GM23338 (cell line): Measurements from ENCODE around the gene HIBADH. TPM values are rescaled to one million over a fixed set of nuclear protein-coding genes. Genes with fewer than 3 reads are reported as not detected.

ENCODE experiments used
- ATAC-seq: fragments of 200-7000 bp; cut with Tn5 transposase; 3 replicates; pipeline ENCODE4 v1.9.1; 2020
- DNase-seq: peaks from one replicate; pipeline ENCODE4 v3.0.0-alpha.2; 2015; ENCODE audit warnings: low spot score
- H2AFZ ChIP-seq: fragments of 200-600 bp; sonication (generic); 2 replicates; pipeline ENCODE4 v1.8.0; 2016; ENCODE audit warnings: antibody characterized with exemption, mild to moderate bottlenecking, moderate library complexity
- H3F3A ChIP-seq: fragments of 200-600 bp; sonication (generic); replicated peaks from 2 replicates; pipeline ENCODE4 v1.8.0; 2017; ENCODE audit warnings: antibody characterized with exemption, mixed run types, low read depth
- H3K27ac ChIP-seq: fragments of 200-600 bp; sonication (generic); 2 replicates; pipeline ENCODE4 v1.6.1; 2016; ENCODE audit warnings: low read depth
- H3K27me3 ChIP-seq: fragments of 200-600 bp; sonication (generic); 2 replicates; pipeline ENCODE4 v1.8.0; 2016; ENCODE audit warnings: mild to moderate bottlenecking, mixed run types, moderate library complexity; ENCODE audit not compliant: insufficient read depth
- H3K36me3 ChIP-seq: fragments of 200-600 bp; sonication (generic); 2 replicates; pipeline ENCODE4 v1.8.0; 2016; ENCODE audit warnings: mild to moderate bottlenecking; ENCODE audit not compliant: insufficient read depth
- H3K4me1 ChIP-seq: fragments of 200-600 bp; sonication (generic); 2 replicates; pipeline ENCODE4 v1.8.0; 2016; ENCODE audit warnings: mild to moderate bottlenecking, moderate library complexity; ENCODE audit not compliant: insufficient read depth
- H3K4me2 ChIP-seq: fragments of 200-600 bp; sonication (generic); 2 replicates; pipeline ENCODE4 v1.7.1; 2017; ENCODE audit warnings: mixed run types
- H3K4me3 ChIP-seq: fragments of 200-600 bp; sonication (generic); 2 replicates; pipeline ENCODE4 v1.6.1; 2016; ENCODE audit warnings: mixed run types
- H3K79me2 ChIP-seq: fragments of 200-600 bp; sonication (generic); replicated peaks from 2 replicates; pipeline ENCODE4 v1.8.0; 2017; ENCODE audit warnings: mild to moderate bottlenecking; ENCODE audit not compliant: insufficient read depth
- H3K9me2 ChIP-seq: fragments of 200-600 bp; sonication (generic); 2 replicates; pipeline ENCODE4 v1.8.0; 2017; ENCODE audit not compliant: insufficient read depth
- H4K20me1 ChIP-seq: fragments of 200-600 bp; sonication (generic); replicated peaks from 2 replicates; pipeline ENCODE4 v1.8.0; 2017; ENCODE audit warnings: mild to moderate bottlenecking; ENCODE audit not compliant: insufficient read depth
- H3K27ac Mint-ChIP-seq: 2 replicates; pipeline ENCODE4 v1.8.0; 2020; ENCODE audit warnings: inconsistent platforms, mild to moderate bottlenecking, moderate library complexity, mixed read lengths
- H3K27me3 Mint-ChIP-seq: 3 replicates; pipeline ENCODE4 v1.8.0; 2022; ENCODE audit warnings: low read depth, mild to moderate bottlenecking, moderate library complexity, mixed read lengths, inconsistent platforms; ENCODE audit not compliant: insufficient read depth, poor library complexity
- H3K36me3 Mint-ChIP-seq: 3 replicates; pipeline ENCODE4 v1.8.0; 2021; ENCODE audit warnings: low read depth, mild to moderate bottlenecking, inconsistent platforms, moderate library complexity, mixed read lengths
- H3K4me1 Mint-ChIP-seq: 3 replicates; pipeline ENCODE4 v1.8.0; 2020; ENCODE audit warnings: mild to moderate bottlenecking, inconsistent platforms, mixed read lengths
- H3K4me3 Mint-ChIP-seq: 3 replicates; pipeline ENCODE4 v1.8.0; 2021; ENCODE audit warnings: moderate library complexity, mild to moderate bottlenecking, inconsistent platforms, mixed read lengths
- H3K9me3 Mint-ChIP-seq: 3 replicates; pipeline ENCODE4 v1.8.0; 2020; ENCODE audit warnings: moderate library complexity, mild to moderate bottlenecking, inconsistent platforms, mixed read lengths
- CREB1 ChIP-seq: fragments of 250-450 bp; sonication (Bioruptor Pico); IDR thresholded peaks from 2 replicates; pipeline ENCODE4 v1.5.0; 2020; ENCODE audit warnings: low read depth, mild to moderate bottlenecking, moderate library complexity
- CTCF ChIP-seq, 2 experiments: fragments of 200-600 bp in 1 of 2; sonication (generic) in 1 of 2; conservative IDR thresholded peaks; 2 replicates each; pipeline versions ENCODE4 v1.5.1 to v1.6.1; 2016 to 2017; ENCODE audit warnings: antibody characterized with exemption in 2 of 2, low read depth in 2 of 2, mild to moderate bottlenecking in 2 of 2, moderate library complexity in 1 of 2
- EZH2phosphoT487 ChIP-seq: fragments of 200-600 bp; sonication (generic); IDR thresholded peaks from one replicate; pipeline ENCODE4 v1.8.1; 2018; ENCODE audit warnings: antibody characterized with exemption; ENCODE audit not compliant: unreplicated experiment
- STAT1 ChIP-seq: IDR thresholded peaks from one replicate; pipeline ENCODE4 v1.6.1; 2016; ENCODE audit warnings: antibody characterized with exemption; ENCODE audit not compliant: unreplicated experiment
- ZNF114 ChIP-seq: fragments of 250-450 bp; sonication (Bioruptor Pico); IDR thresholded peaks from 2 replicates; pipeline ENCODE4 v1.5.0; 2020; ENCODE audit warnings: mild to moderate bottlenecking, moderate library complexity
- ZNF331 ChIP-seq: fragments of 250-450 bp; sonication (Bioruptor Pico); IDR thresholded peaks from 2 replicates; pipeline ENCODE4 v1.5.0; 2020; ENCODE audit warnings: low read depth, mild to moderate bottlenecking, moderate library complexity
- ZNF462 ChIP-seq: fragments of 250-450 bp; sonication (Bioruptor Pico); IDR thresholded peaks from 2 replicates; pipeline ENCODE4 v1.5.0; 2020; ENCODE audit warnings: mild to moderate bottlenecking, moderate library complexity
- polyA plus RNA-seq: library from polyadenylated mRNA; unstranded; fragments of >200 nt; fragmentation: Nextera tagmentation; extraction: Ambion mirVana; gene quantifications from 2 replicates; pipeline ENCODE4 v1.2.1, GENCODE V29; 2016
- total RNA-seq: library from RNA; depleted of rRNA; stranded (reverse); fragments of >200 nt; shearing (Covaris generic); gene quantifications from 2 replicates; pipeline ENCODE4 v1.2.3, GENCODE V29; 2014

The HIBADH gene
- total and polyA plus RNA-seq, 2 experiments from 2014 or later: 31.3 to 57.0 TPM

GRCh38 chr7:27516421-27516820 is 146.3 kb downstream of the HIBADH start (continued):
- TF ChIP-seq ZNF462 (CRISPR knock-in tag) (no peak), ZNF331 (CRISPR knock-in tag) (no peak), CREB1 (no peak)

GRCh38 chr7:27515933-27516332 is 146.8 kb downstream of the HIBADH start:
- Histone ChIP-seq H3K9me2 (no peaks in the 10 kb centered on the region), H3K4me1 (peaks cover 15% of the 10 kb centered on the region), H3K36me3 (no peaks in the 10 kb centered on the region), H3K27me3 (peaks cover 25% of the 10 kb centered on the region), H3K27ac (no peak overlapping the region), H3F3A (no peaks in the 10 kb centered on the region; the same call in 1 of the 2 replicates), H3K4me3 (no peak overlapping the region), H3K79me2 (no peaks in the 10 kb centered on the region), H2AFZ (no peak overlapping the region), H3K4me2 (peak overlapping the region; percentile 64; the same call in 1 of the 2 replicates), H4K20me1 (peaks cover 9% of the 10 kb centered on the region; the same call in 1 of the 2 replicates)
- no peak overlapping the region for H3K4me3 Mint-ChIP-seq
- H3K9me3 Mint-ChIP-seq: no peaks in the 10 kb centered on the region
- no peak overlapping the region for H3K27ac Mint-ChIP-seq
- peak; percentile 86 for ATAC-seq
- peaks cover 4% of the 10 kb centered on the region for H3K27me3 Mint-ChIP-seq
- H3K4me1 Mint-ChIP-seq: peaks cover 16% of the 10 kb centered on the region
- no peaks in the 10 kb centered on the region for H3K36me3 Mint-ChIP-seq
- peak; percentile 56 for DNase-seq
- TF ChIP-seq ZNF114 (CRISPR knock-in tag): no peak
- no peak for TF ChIP-seq EZH2phosphoT487
- TF ChIP-seq CTCF (conservative IDR thresholded peaks at IDR 0.05; ENCODE audit: low read depth in 2 of 2): no peak
- TF ChIP-seq STAT1: no peak
- peak; percentile 60; the same call in 1 of the 2 replicates for TF ChIP-seq ZNF462 (CRISPR knock-in tag)
